HUDEP-2 (cell line): ENCODE measurements around the gene ITGA8.
"Not testable (repeated sequence)": the region's sequence is repeated elsewhere in the genome, so short reads cannot be mapped to it uniquely, and the experiment has no call there.

Experiments used
- DNase-seq, 76 experiments: peaks; one replicate each; lab custom pipeline; 2025; ENCODE audit not compliant: unreplicated experiment in 76 of 76; lab: John Stamatoyannopoulos, UW

ITGA8 gene

GRCh38 chr10:15624401-15625196, 95.1 kb downstream of the ITGA8 start:
- no peak for DNase-seq

- no peak for DNase-seq
Observed at GRCh38 chr10:15620836-15621515, 98.7 kb downstream of the ITGA8 start.

- DNase-seq: no peak
Observed at GRCh38 chr10:15620337-15620736, 99.4 kb downstream of the ITGA8 start.

GRCh38 chr10:15609246-15609645, 110.5 kb downstream of the ITGA8 start:
- no peak for DNase-seq

GRCh38 chr10:15606377-15606776, 113.3 kb downstream of the ITGA8 start:
- DNase-seq: no peak

- DNase-seq: no peak
Observed at GRCh38 chr10:15605740-15606369, 113.9 kb downstream of the ITGA8 start.

GRCh38 chr10:15603446-15604011, 116.2 kb downstream of the ITGA8 start:
- no peak for DNase-seq

- DNase-seq: no peak
Observed at GRCh38 chr10:15601819-15602218, 117.9 kb downstream of the ITGA8 start.

GRCh38 chr10:15595260-15595659, 124.5 kb downstream of the ITGA8 start:
- no peak for DNase-seq

- DNase-seq: no peak
Observed at GRCh38 chr10:15591937-15592336, 127.8 kb downstream of the ITGA8 start.

- DNase-seq: no peak
Observed at GRCh38 chr10:15591431-15591830, 128.3 kb downstream of the ITGA8 start.

- DNase-seq: no peak
Observed at GRCh38 chr10:15588635-15589508, 130.8 kb downstream of the ITGA8 start.

- DNase-seq: no peak
Observed at GRCh38 chr10:15588151-15588550, 131.6 kb downstream of the ITGA8 start.

GRCh38 chr10:15587271-15587670, 132.5 kb downstream of the ITGA8 start:
- no peak for DNase-seq

- DNase-seq: peak in 67 of 76 experiments; percentile 2 to 61 (median 30)
Observed at GRCh38 chr10:15585303-15585715, 134.4 kb downstream of the ITGA8 start.

GRCh38 chr10:15582972-15583371, 136.8 kb downstream of the ITGA8 start:
- not testable (repeated sequence) for DNase-seq

GRCh38 chr10:15579605-15580004, 140.1 kb downstream of the ITGA8 start:
- DNase-seq: no peak

GRCh38 chr10:15572531-15573045, 147.1 kb downstream of the ITGA8 start:
- no peak for DNase-seq

GRCh38 chr10:15571575-15571974, 148.1 kb downstream of the ITGA8 start:
- no peak for DNase-seq

- DNase-seq: no peak
Observed at GRCh38 chr10:15570738-15571339, 148.9 kb downstream of the ITGA8 start.
